ENCODE measurements around the gene ATAD3A. TPM values are rescaled to one million over a fixed set of nuclear protein-coding genes. Genes with fewer than 3 reads are reported as not detected.
A peak's percentile ranks its signal among the peaks of the same experiment; 100 is the strongest.
"Not testable (repeated sequence)": the region's sequence is repeated elsewhere in the genome, so short reads cannot be mapped to it uniquely, and the experiment has no call there.

Gene ATAD3A
- total RNA-seq, result 4.9 TPM

- no peaks in the 10 kb centered on the region for H3K27me3 ChIP-seq (ENCODE audit: insufficient read depth, low read length)
- H3K9me3 ChIP-seq (ENCODE audit: low read depth, low read length), result no peaks in the 10 kb centered on the region
- H3K4me3 ChIP-seq (ENCODE audit: low read length), result peak within 1 kb of the TSS; percentile 80
- H3K4me1 ChIP-seq (ENCODE audit: insufficient read depth, low read length), result peaks cover 9% of the 10 kb centered on the region
These were observed at the start of gene ATAD3A for GRCh38 chr1:1511533-1512285. ATAD3A (plus strand) TSS chr1:1512162; CDS start chr1:1512269, 107 bp downstream.

DNA sequence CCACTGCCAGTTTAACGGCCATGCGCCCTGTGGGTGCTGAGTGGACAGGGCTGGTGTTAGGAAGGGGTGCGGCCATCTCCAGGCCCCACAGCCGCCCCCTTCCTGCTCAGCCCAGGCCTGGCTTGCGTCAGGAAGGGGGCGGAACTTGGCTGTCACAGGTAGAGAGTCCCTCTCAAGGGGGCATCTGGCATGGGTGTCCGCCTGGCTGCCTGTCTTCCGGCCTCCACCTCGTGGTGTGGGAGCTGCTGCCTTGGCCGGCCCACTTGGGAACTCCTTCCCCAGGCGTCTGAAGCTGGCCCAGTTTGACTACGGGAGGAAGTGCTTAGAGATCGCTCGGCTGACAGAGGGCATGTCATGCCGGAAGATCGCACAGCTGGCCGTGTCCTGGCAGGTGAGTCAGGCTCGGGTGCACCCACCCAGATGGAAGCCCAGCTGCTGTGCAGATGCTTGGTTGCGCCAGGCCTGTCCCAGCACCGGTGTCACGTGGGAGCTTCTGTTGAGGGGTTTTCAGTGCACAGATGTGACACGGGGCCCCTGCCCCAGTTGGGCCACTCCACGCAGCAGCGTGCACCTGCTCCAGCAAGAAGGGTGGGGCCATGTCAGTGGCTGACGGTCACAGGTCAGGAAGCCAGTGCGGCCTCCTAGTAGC, 49.5 kb upstream of the ATAD3A start:
- Histone ChIP-seq H3K9me3 (ENCODE audit: low read depth, low read length) (no peaks in the 10 kb centered on the region), H3K4me3 (ENCODE audit: low read length) (no peak overlapping the region)

GRCh38 chr1:1463312-1463711, 48.6 kb upstream of the ATAD3A start:
- Histone ChIP-seq H3K4me3 (ENCODE audit: low read length) (no peak overlapping the region), H3K4me1 (ENCODE audit: insufficient read depth, low read length) (no peaks in the 10 kb centered on the region), H3K27me3 (ENCODE audit: insufficient read depth, low read length) (no peaks in the 10 kb centered on the region), H3K9me3 (ENCODE audit: low read depth, low read length) (no peaks in the 10 kb centered on the region)

More for the DNA sequence above, 49.5 kb upstream of the ATAD3A start:
- no peaks in the 10 kb centered on the region for H3K27me3 ChIP-seq (ENCODE audit: insufficient read depth, low read length)
- no peaks in the 10 kb centered on the region for H3K4me1 ChIP-seq (ENCODE audit: insufficient read depth, low read length)

DNA sequence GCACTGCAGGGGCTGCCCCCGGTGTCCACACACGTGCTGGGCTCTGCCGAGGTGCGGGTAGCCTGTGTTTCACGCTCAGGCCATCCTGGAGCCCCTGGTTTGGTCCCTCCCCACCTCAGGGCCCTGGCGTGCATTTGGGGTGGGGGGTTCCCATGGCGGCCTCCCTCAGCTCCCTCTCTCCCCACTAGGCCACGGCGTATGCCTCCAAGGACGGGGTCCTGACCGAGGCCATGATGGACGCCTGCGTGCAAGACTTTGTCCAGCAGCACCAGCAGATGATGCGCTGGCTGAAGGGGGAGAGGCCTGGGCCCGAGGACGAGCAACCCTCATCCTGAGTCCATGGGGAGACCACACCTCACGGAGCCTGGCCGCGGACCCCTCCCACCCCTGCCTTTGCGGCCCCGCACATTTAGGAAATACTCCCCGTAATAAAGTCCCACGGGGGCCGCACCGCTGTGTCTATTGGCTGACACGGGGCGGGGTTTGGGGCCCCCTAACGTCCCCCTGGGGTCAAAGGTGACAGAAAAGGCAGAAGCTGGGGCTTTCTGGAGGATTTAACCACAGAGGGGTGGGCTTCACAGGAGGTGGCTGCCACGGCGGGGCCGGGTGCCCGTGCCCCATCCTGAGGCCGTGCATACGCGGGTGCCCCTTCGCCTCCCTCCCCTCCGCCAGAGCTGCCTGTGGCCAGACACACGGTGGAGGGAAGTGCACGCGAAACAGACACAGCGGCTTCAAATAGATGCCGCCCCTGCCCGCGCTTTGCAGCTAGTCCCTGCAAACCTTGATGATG, 43.6 kb upstream of the ATAD3A start:
- not testable (repeated sequence) for H3K9me3 ChIP-seq (ENCODE audit: low read depth, low read length); H3K4me3 ChIP-seq (ENCODE audit: low read length); H3K27me3 ChIP-seq (ENCODE audit: insufficient read depth, low read length)
- peaks cover 19% of the 10 kb centered on the region for H3K4me1 ChIP-seq (ENCODE audit: insufficient read depth, low read length)

GRCh38 chr1:1470626-1471388, 41.2 kb upstream of the ATAD3A start:
- Histone ChIP-seq H3K9me3 (ENCODE audit: low read depth, low read length) (no peaks in the 10 kb centered on the region), H3K4me3 (ENCODE audit: low read length) (peak overlapping the region; percentile 76)

DNA sequence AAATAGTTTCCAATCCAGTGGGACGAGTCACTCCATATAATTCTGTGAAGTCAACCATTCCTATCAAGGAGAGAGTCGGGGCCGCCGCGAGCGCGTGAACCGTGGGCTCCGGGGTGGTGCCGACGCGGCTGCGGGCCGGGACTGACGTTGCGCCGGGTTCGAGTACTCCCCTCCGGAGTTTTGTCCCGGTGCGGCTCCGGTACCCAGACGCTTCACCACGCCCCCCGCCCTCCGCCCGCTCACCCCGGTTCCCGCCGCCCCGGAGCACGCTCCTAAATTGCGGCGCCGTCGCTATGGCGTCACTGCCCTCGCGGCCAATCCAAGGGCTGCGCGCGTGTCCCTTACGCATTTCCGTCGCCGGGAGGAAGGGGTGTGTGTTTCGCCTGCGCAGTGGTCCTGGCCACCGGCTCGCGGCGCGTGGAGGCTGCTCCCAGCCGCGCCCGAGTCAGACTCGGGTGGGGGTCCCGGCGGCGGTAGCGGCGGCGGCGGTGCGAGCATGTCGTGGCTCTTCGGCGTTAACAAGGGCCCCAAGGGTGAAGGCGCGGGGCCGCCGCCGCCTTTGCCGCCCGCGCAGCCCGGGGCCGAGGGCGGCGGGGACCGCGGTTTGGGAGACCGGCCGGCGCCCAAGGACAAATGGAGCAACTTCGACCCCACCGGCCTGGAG, 40.4 kb upstream of the ATAD3A start, which contains the start of gene ATAD3B:
Gene ATAD3B (plus strand): TSS at position 377 of the 664 bp plus-strand sequence. CDS start 120 bp downstream, at position 497.
- Histone ChIP-seq H3K9me3 (ENCODE audit: low read depth, low read length) (no peaks in the 10 kb centered on the region), H3K27me3 (ENCODE audit: insufficient read depth, low read length) (no peaks in the 10 kb centered on the region), H3K4me1 (ENCODE audit: insufficient read depth, low read length) (peaks cover 22% of the 10 kb centered on the region), H3K4me3 (ENCODE audit: low read length) (peak within 1 kb of the TSS; percentile 76)

More at GRCh38 chr1:1470626-1471388, 41.2 kb upstream of the ATAD3A start:
- H3K27me3 ChIP-seq (ENCODE audit: insufficient read depth, low read length), result no peaks in the 10 kb centered on the region
- H3K4me1 ChIP-seq (ENCODE audit: insufficient read depth, low read length), result peaks cover 22% of the 10 kb centered on the region

GRCh38 chr1:1472053-1472876, 39.7 kb upstream of the ATAD3A start:
- peak overlapping the region; percentile 76 for H3K4me3 ChIP-seq (ENCODE audit: low read length)

DNA sequence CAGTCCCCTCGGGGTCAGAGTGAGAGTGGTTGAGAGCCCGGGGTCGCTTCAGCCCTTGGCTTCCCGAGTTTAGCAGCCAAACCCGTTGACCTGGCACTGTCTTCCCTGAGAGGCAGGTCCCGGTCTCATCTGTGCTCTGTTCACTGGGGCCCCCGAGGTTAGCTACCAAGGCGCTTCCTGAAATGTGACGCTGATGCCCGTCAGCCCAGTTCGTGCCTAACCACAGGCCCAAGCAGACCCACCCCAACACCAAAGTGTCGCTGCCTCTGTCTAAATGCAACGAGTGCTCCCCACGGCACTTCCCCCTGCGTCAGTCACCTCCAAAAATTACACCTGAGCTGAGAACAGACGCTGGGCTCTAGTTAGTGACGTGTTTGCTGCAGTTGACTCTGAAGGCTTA, 36.0 kb upstream of the ATAD3A start:
- not testable (repeated sequence) for H3K4me3 ChIP-seq (ENCODE audit: low read length); H3K27me3 ChIP-seq (ENCODE audit: insufficient read depth, low read length); H3K9me3 ChIP-seq (ENCODE audit: low read depth, low read length)
- H3K4me1 ChIP-seq (ENCODE audit: insufficient read depth, low read length), result peaks cover 16% of the 10 kb centered on the region

More at GRCh38 chr1:1472053-1472876, 39.7 kb upstream of the ATAD3A start:
- peaks cover 22% of the 10 kb centered on the region for H3K4me1 ChIP-seq (ENCODE audit: insufficient read depth, low read length)
- H3K27me3 ChIP-seq (ENCODE audit: insufficient read depth, low read length); H3K9me3 ChIP-seq (ENCODE audit: low read depth, low read length): not testable (repeated sequence)

- Histone ChIP-seq H3K27me3 (ENCODE audit: insufficient read depth, low read length) (no peaks in the 10 kb centered on the region), H3K4me3 (ENCODE audit: low read length) (no peak overlapping the region), H3K4me1 (ENCODE audit: insufficient read depth, low read length) (peaks cover 14% of the 10 kb centered on the region), H3K9me3 (ENCODE audit: low read depth, low read length) (no peaks in the 10 kb centered on the region)
These were observed 34.8 kb upstream of the ATAD3A start for GRCh38 chr1:1477206-1477605.

- H3K27me3 ChIP-seq (ENCODE audit: insufficient read depth, low read length), result no peaks in the 10 kb centered on the region
- no peak overlapping the region for H3K4me3 ChIP-seq (ENCODE audit: low read length)
- H3K4me1 ChIP-seq (ENCODE audit: insufficient read depth, low read length), result no peaks in the 10 kb centered on the region
- H3K9me3 ChIP-seq (ENCODE audit: low read depth, low read length), result no peaks in the 10 kb centered on the region
These were observed 32.1 kb upstream of the ATAD3A start for GRCh38 chr1:1479547-1480487.

- H3K9me3 ChIP-seq (ENCODE audit: low read depth, low read length); H3K27me3 ChIP-seq (ENCODE audit: insufficient read depth, low read length); H3K4me3 ChIP-seq (ENCODE audit: low read length); H3K4me1 ChIP-seq (ENCODE audit: insufficient read depth, low read length): not testable (repeated sequence)
These were observed 31.5 kb upstream of the ATAD3A start for GRCh38 chr1:1480488-1480867.

- not testable (repeated sequence) for H3K27me3 ChIP-seq (ENCODE audit: insufficient read depth, low read length); H3K4me1 ChIP-seq (ENCODE audit: insufficient read depth, low read length); H3K9me3 ChIP-seq (ENCODE audit: low read depth, low read length); H3K4me3 ChIP-seq (ENCODE audit: low read length)
These were observed 30.2 kb upstream of the ATAD3A start for GRCh38 chr1:1481811-1482210.

DNA sequence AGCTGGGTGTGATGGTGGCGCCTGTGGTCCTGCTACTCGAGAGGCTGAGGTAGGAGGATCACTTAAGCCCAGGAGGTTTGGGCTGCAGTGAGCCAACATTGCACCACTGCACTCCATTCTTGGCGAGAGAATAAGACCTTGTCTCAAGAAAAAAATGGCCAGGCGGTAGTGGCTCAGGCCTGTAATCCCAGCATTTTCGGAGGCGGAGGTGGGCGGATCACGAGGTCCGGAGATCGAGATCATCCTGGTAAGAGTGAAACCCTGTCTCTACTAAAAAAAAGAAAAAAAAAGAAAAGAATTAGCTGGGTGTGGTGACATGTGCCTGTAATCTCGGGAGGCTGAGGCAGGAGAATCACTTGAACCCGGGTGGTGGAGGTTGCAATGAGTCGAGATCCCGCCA, 29.1 kb upstream of the ATAD3A start:
- no peaks in the 10 kb centered on the region for H3K9me3 ChIP-seq (ENCODE audit: low read depth, low read length)
- H3K4me3 ChIP-seq (ENCODE audit: low read length), result no peak overlapping the region
- H3K4me1 ChIP-seq (ENCODE audit: insufficient read depth, low read length), result no peaks in the 10 kb centered on the region
- H3K27me3 ChIP-seq (ENCODE audit: insufficient read depth, low read length), result no peaks in the 10 kb centered on the region
